Thyroid gland (tissue), 4 donors: ENCODE data around the gene ARHGEF6.

Experiments
- CTCF ChIP-seq, 6 experiments: fragments of 200-600 bp in 3 of 6; fragments of 450-650 bp in 3 of 6; sonication (generic) in 3 of 6; IDR thresholded peaks; one replicate each; pipeline ENCODE4 v1.5.1; 2016 to 2019; ENCODE audit warnings: antibody characterized with exemption in 6 of 6, mild to moderate bottlenecking in 2 of 6, inconsistent platforms in 1 of 6, moderate library complexity in 1 of 6
- POLR2A ChIP-seq, 2 donors: fragments of 450-650 bp; IDR thresholded peaks; one replicate each; pipeline ENCODE4 v1.6.1; 2017; ENCODE audit warnings: antibody characterized with exemption in 2 of 2, mild to moderate bottlenecking in 2 of 2, moderate library complexity in 1 of 2

- TF ChIP-seq POLR2A (IDR thresholded peaks at IDR 0.05) (no peak), CTCF (IDR thresholded peaks at IDR 0.05) (no peak)
Measured at GRCh38 chrX:136679531-136679930, 101.2 kb downstream of the ARHGEF6 start.
